ENCODE results near the gene IRF7.

Gene IRF7

GRCh38 chr11:569158-569885 lies 46.4 kb downstream of the IRF7 start:
- Mint-ChIP-seq H3K27me3 (ENCODE audit: low read depth) (peaks cover 8% of the 10 kb centered on the region), H3K9me3 (no peaks in the 10 kb centered on the region), H3K4me1 (peaks cover 6% of the 10 kb centered on the region), H3K36me3 (ENCODE audit: low read depth) (no peaks in the 10 kb centered on the region), H3K27ac (peak overlapping the region in 1 of 3 experiments; percentile 69), H3K4me3 (peak overlapping the region; percentile 80 to 88 (median 82))
- no peak for TF ChIP-seq CTCF (IDR thresholded peaks at IDR 0.05; ENCODE audit: unreplicated experiment in 3 of 3)

GRCh38 chr11:568306-569157 lies 47.2 kb downstream of the IRF7 start:
- Mint-ChIP-seq H3K4me3 (peak overlapping the region; percentile 80 to 84 (median 82)), H3K27me3 (ENCODE audit: low read depth) (peaks cover 4% of the 10 kb centered on the region), H3K9me3 (no peaks in the 10 kb centered on the region), H3K4me1 (no peaks in the 10 kb centered on the region), H3K27ac (peak overlapping the region in 1 of 3 experiments; percentile 69), H3K36me3 (ENCODE audit: low read depth) (no peaks in the 10 kb centered on the region)
- no peak for TF ChIP-seq CTCF (IDR thresholded peaks at IDR 0.05; ENCODE audit: unreplicated experiment in 3 of 3)

- Mint-ChIP-seq H3K4me3 (peak overlapping the region; percentile 83 to 88 (median 86)), H3K36me3 (ENCODE audit: low read depth) (no peaks in the 10 kb centered on the region), H3K4me1 (no peaks in the 10 kb centered on the region), H3K9me3 (no peaks in the 10 kb centered on the region), H3K27me3 (ENCODE audit: low read depth) (no peaks in the 10 kb centered on the region), H3K27ac (peak overlapping the region in 1 of 3 experiments; percentile 23)
- no peak for TF ChIP-seq CTCF (IDR thresholded peaks at IDR 0.05; ENCODE audit: unreplicated experiment in 3 of 3)
Measured at GRCh38 chr11:567629-568292, 48.0 kb downstream of the IRF7 start.

- Mint-ChIP-seq H3K27me3 (ENCODE audit: low read depth) (no peaks in the 10 kb centered on the region), H3K36me3 (ENCODE audit: low read depth) (no peaks in the 10 kb centered on the region), H3K4me3 (peak overlapping the region; percentile 83 to 88 (median 86)), H3K27ac (no peak overlapping the region), H3K4me1 (no peaks in the 10 kb centered on the region), H3K9me3 (no peaks in the 10 kb centered on the region)
- no peak for TF ChIP-seq CTCF (IDR thresholded peaks at IDR 0.05; ENCODE audit: unreplicated experiment in 3 of 3)
Measured at GRCh38 chr11:567011-567628, 48.6 kb downstream of the IRF7 start.

- no peaks in the 10 kb centered on the region for H3K4me1 Mint-ChIP-seq
- no peak for TF ChIP-seq CTCF (IDR thresholded peaks at IDR 0.05; ENCODE audit: unreplicated experiment in 3 of 3)
- peak overlapping the region in 1 of 3 experiments; percentile 21 for H3K4me3 Mint-ChIP-seq
- no peaks in the 10 kb centered on the region for H3K27me3 Mint-ChIP-seq (ENCODE audit: low read depth)
- H3K9me3 Mint-ChIP-seq: no peaks in the 10 kb centered on the region
- no peak overlapping the region for H3K27ac Mint-ChIP-seq
- H3K36me3 Mint-ChIP-seq (ENCODE audit: low read depth): no peaks in the 10 kb centered on the region
Measured at GRCh38 chr11:565921-566509, 49.7 kb downstream of the IRF7 start.
